GM11168 (cell line): ENCODE measurements around the gene C1orf167.

Experiments used
- in situ Hi-C: fragments of 300-500 bp; cut with MboI; formaldehyde crosslinking; loops from one replicate; pipeline ENCODE4 v1.12.0; 2022; ENCODE audit warnings: low sequenced_read_pairs; ENCODE audit not compliant: unreplicated experiment

Gene C1orf167

DNA sequence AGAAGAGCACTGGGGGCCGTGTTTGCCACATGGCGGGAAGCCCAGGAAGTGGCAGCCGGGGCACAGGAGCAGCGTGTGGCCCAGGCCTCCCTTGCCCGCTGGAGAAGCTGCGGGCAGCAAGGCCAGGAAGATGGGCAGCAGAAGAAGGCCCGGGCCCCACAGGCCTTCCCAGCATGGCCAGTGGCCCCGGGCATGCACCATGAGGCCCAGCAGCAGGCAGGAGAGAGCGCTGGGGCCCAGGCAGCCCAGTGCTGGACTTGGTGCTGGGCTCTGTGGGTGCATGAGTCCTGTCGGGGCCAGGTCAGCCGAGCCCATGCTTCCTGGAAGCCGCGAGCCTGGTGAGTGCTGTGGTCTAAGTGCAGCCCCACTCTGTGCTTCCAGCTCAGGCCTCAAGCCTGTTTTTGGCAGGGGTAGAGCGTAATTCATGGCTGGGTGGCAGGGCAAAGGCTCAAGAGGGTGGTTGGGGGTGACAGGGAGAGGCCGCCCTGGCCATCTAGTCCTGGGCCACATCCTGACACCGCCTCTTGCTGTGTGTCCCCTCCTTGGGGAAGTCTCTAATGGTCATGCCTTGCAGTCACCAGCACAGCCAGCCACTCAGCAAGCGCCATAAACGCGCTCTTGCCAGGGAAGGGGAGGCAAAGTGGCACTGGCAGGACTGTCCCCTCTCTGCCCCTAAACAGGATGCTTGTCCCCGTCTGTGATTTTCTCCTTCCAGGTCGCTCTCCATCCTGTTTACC is 22.4 kb downstream of the C1orf167 start:
- in situ Hi-C loops, result no loop called here

DNA sequence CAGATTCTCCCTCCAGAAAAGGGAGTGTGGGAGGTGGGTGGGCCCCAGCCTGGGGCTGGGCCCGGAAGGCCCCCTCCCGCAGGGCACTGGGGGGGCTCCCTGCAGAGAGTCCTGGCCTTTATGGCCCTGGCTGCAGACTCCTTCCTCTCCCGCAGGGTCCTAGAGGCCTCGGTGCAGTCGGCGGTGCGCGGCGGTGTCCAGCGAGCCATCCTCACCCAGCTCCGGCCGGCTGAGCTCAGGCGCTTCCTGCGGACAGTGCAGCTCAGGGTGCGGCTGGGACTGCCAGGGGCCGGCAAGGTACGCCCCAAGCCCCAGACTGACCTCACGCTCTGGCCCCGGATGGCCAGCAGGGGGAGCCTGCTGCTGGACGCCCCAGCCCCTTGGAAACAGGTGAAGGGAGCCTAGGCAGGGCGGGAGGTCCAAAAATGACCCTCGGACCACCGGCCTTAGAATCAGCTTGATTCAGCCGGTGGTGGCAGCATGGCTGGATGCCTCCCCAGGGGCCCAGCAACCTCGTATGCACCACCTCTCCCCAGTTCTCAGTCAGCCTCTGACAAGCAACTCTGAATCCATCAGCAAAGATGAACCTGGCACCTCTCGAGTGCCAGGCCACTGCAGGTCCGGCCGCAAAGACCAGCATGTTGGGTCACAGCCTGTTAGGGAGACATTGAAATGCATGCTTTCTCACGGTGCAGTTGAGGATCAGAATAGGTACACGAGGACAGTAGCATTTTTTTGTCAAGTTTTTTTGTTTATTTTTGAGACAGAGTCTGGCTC is 23.2 kb downstream of the C1orf167 start:
- in situ Hi-C loops, result no loop called here

DNA sequence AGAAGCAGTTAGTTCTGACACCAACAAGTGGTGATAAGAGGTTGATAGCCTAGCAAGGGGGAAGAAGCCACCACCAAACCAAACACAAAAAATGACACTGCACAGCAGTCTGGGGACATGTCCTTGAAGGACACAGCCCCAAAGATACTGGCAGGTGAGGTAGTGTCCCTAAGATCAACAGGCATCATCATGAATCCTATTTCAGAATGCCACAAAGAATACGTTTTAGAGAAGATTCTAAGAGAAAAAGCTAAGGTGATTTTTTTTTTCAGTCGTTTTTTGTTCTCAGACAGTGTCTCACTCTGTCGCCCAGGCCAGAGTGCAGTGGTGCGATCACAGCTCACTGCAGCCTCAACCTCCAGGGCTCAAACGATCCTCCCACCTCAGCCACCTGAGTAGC is 24.2 kb downstream of the C1orf167 start:
- in situ Hi-C loops, result no loop called here

GRCh38 chr1:11787251-11787803 is 25.3 kb downstream of the C1orf167 start:
- in situ Hi-C loops, result no loop called here

GRCh38 chr1:11787804-11788436 is 25.9 kb downstream of the C1orf167 start:
- in situ Hi-C loops, result no loop called here

DNA sequence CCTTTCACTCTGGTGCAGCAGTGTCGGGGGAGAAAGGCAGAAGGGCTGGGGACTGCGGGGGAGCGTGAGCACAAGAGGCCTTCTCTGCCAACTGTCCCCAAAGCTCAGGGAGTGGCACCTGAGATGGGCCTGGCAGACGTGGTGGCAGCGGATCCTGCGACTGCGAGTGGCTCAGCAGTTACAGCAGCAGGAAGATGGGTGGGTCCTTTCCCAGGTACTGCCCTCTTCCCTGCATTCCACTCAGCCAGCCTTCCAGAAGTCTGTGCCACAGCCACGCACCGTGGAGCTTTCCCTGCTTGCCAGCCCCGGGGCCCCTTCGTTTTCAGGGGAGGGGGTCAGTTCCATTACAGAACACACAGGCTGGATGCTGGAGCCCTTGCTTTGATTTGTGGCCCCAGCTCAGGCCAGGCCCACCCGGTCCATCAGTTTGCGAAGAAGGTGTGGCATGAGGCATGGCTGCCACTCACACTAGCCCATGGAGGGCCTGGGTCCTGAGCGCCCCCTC is 26.6 kb downstream of the C1orf167 start:
- in situ Hi-C loops, result no loop called here

- in situ Hi-C loops, result no loop called here
Measured at GRCh38 chr1:11789126-11790067, 27.4 kb downstream of the C1orf167 start.

DNA sequence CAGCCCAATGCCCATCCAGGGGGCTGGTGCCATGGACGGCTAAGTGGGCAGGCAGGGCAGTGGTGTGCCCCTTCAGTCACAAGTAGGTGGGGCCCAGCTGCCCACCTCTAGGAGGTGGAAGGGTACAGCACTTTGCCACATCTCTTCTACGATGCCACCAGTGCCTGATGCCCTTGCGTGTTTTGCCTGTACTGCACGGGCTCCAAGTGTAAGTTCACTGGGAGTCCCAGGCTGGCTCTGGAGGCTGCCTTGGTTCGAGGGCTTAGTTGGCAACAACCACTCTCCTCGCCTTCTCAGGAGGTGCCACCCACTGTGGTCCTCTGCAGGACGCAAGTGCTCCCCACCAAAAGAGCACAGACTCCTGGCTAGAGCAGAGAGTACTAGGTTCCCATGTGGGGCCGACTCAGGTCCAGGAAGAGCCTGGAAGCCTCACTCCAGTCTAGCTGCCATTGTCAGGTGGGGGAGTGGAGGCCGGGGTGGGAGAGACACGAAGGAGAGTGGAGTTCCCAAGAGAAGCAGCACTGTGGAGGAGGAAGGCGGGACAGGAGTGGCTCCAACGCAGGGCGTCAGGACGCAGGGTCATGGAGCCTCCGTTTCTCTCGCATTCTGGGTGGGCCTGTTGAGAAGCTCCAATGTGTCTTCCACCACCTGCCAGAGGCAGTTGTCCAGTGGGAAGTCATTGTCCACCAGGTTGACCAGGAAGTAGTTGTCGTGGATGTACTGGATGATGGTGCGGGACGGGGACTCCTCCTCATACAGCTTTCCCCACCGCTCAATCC is 28.3 kb downstream of the C1orf167 start:
- in situ Hi-C loops, result no loop called here

DNA sequence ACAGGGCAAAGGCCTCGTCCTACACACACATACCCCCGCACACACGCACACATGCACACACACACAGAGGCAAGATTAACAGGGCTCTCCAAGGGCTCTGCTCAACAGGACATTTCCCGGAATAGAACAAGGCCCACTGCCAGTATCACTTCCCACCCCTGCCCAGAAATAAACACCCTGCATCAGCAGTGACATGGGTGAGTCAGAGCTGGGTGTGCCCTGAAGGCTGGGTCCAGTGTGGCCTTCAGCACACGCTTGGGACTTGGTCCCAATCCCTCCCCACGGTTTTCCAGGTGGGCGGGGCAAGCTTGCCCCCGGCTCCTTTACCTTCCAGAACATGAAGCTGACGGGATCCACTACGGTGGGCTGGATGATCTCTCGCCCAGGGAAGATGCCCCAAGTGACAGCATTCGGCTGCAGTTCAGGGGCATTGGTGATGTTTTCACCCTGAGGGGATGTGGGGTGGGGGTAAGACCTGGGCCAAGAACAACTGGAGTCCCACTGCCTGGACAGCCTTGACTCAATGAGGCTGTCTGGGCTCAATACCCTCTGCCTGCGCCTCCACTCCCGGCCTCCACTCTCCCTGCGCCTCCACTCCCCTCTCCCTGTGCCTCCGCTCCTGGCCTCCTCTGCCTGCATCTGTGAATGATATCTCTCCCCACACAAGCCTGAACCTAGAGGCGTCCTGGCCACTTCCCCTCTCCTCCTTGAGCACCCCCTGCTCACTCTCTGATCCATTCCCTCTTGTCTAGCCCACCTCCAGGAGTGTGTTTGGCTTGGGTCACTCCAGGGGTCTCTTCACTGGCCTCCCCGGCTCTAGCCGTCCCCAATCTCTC is 29.1 kb downstream of the C1orf167 start:
- in situ Hi-C loops, result no loop called here

- in situ Hi-C loops, result no loop called here
Measured at GRCh38 chr1:11792106-11792505, 30.1 kb downstream of the C1orf167 start.

GRCh38 chr1:11793819-11794218 is 31.8 kb downstream of the C1orf167 start:
- in situ Hi-C loops, result no loop called here

- in situ Hi-C loops, result no loop called here
Measured at GRCh38 chr1:11794446-11795237, 32.6 kb downstream of the C1orf167 start.

DNA sequence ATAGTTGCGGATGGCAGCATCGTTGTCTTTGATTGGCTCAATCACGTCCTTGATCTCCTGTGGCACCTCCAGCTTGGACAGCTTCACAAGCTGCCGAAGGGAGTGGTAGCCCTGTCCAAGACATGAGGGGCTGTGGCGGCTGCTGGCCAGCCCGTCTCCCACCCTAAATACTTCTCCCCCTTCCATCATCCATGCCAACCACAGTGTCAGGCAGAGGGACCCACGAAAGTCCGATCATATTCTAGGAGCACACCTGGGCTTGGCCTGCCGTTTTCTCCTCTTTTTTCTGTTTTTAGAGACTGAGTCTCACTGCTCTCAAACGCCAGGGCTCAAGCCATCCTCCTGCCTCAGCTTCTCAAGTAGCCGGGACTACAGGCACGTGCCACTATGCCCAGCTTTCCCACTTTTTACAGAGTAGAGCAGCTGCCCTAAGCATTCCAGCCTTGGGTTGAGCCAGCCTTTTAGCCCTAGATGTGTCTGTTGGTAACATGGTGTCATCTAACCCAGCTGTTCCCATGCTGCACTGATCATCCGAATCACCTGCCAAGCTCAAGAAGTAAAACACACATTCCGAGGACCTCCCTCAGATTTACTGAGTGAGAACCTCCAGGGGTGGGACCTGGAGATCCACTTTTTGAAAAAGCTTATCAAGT is 33.4 kb downstream of the C1orf167 start:
- in situ Hi-C loops, result no loop called here

DNA sequence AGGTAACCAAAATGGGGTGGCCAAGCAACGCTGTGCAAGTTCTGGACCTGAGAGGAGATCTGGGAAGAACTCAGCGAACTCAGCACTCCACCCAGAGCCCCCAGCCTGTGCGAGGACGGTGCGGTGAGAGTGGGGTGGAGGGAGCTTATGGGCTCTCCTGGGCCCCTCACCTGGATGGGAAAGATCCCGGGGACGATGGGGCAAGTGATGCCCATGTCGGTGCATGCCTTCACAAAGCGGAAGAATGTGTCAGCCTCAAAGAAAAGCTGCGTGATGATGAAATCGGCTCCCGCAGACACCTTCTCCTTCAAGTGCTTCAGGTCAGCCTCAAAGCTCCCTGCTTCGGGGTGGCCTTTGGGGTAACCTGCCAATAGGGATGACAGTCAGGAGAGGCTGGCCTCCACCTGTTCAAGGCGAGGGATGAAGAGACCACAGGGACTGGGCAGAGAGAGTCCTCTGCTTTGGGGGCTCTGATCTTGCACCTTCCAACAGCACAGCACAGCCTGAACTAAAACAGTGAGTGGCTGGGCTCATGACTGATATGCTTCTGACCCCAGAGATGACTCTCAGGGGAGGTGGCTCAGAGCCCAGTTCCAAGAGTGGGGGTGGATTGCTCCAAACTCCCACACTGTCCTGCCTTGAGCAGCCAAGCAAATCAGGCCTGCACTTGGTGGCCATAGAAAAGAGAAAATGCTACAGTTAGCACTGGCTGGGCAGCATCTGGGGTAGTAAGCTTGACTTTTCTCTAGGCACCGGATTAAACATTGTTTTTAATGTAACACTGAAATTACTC is 34.2 kb downstream of the C1orf167 start:
- in situ Hi-C loops, result no loop called here

DNA sequence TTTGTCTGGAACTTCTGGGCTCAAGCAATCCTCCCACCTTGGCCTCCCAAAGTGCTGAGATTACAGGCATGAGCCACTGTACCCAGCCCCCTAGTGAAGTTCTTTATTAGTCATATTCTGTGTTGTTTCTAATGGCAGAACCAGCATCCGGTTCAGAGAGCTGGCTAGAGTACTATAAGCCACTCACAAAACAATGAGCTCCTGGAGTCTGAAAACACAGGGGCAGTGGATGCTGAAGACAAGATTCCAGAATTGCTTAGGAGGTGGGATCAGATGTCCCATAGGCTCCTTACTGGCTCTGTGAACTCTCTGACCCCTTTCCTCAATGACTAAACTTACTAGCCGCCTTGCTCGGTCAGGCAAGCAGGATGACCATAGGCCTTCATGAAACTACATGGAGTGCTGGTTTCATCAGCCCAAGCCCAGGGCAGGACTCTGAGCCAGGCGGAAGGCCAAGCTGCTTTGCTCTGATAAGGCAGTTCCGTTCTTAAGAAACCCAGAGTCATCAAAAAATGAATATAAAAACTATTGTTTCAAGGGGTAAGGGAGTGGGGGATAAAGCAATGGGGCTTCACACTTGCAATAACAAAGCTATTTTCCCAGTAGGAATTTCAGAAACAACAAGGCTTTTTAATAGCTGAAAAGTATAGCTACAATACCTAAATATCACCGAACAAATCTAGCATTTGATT is 35.7 kb downstream of the C1orf167 start:
- in situ Hi-C loops, result no loop called here
